ENCODE results near the gene PPIF.

- TF ChIP-seq, protein P1, sequence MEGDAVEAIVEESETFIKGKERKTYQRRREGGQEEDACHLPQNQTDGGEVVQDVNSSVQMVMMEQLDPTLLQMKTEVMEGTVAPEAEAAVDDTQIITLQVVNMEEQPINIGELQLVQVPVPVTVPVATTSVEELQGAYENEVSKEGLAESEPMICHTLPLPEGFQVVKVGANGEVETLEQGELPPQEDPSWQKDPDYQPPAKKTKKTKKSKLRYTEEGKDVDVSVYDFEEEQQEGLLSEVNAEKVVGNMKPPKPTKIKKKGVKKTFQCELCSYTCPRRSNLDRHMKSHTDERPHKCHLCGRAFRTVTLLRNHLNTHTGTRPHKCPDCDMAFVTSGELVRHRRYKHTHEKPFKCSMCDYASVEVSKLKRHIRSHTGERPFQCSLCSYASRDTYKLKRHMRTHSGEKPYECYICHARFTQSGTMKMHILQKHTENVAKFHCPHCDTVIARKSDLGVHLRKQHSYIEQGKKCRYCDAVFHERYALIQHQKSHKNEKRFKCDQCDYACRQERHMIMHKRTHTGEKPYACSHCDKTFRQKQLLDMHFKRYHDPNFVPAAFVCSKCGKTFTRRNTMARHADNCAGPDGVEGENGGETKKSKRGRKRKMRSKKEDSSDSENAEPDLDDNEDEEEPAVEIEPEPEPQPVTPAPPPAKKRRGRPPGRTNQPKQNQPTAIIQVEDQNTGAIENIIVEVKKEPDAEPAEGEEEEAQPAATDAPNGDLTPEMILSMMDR (IDR thresholded peaks at IDR 0.05; ENCODE audit: insufficient read depth, low read length): no peak
- TF ChIP-seq POLR2AphosphoS5 (IDR thresholded peaks at IDR 0.05; ENCODE audit: low read depth): no peak
Measured at GRCh38 chr10:79376078-79376628, 28.9 kb downstream of the PPIF start.

Measured in HL-60 (cell line).